H1 (cell line): ENCODE data around the gene RAB3C. TPM values are rescaled to one million over a fixed set of nuclear protein-coding genes. Genes with fewer than 3 reads are reported as not detected.

Experiments used
- CTCF ChIA-PET: fragments of 300-600 bp; sonication (Branson Sonifier 250); formaldehyde crosslinking; loops from one replicate; lab custom pipeline; 2021; ENCODE audit not compliant: partially characterized antibody; lab: Charles Lee
- POLR2A ChIA-PET: fragments of 300-600 bp; sonication (Branson Sonifier 250); formaldehyde crosslinking; loops from one replicate; lab custom pipeline; 2021; ENCODE audit warnings: inconsistent platforms; ENCODE audit not compliant: partially characterized antibody; lab: Charles Lee
- DNase-seq, 2 experiments: peaks; one replicate each; pipeline versions ENCODE4 v3.0.0 to v3.0.0-alpha.2; 2010 to 2022; ENCODE audit warnings: low spot score in 2 of 2, low read depth in 1 of 2, mixed read lengths in 1 of 2
- FAIRE-seq: peaks from 2 replicates; lab custom pipeline; 2011; peaks lifted over from hg19 to GRCh38; lab: Jason Lieb, UNC
- H2AFZ ChIP-seq: 2 replicates; pipeline ENCODE4 v1.8.1; 2012; ENCODE audit warnings: low read length, inconsistent platforms
- H2AK5ac ChIP-seq: 2 replicates; pipeline ENCODE4 v1.6.1; 2013; ENCODE audit warnings: low read depth, low read length
- H2BK120ac ChIP-seq: replicated peaks from 2 replicates; pipeline ENCODE3; 2013; ENCODE audit warnings: low read depth, low read length, inconsistent platforms
- H2BK12ac ChIP-seq: 2 replicates; pipeline ENCODE4 v1.6.1; 2013; ENCODE audit warnings: low read depth, low read length
- H2BK15ac ChIP-seq: 2 replicates; pipeline ENCODE4 v1.6.1; 2013; ENCODE audit warnings: low read length
- H2BK20ac ChIP-seq: 2 replicates; pipeline ENCODE4 v1.6.1; 2013; ENCODE audit warnings: low read length
- H2BK5ac ChIP-seq: 2 replicates; pipeline ENCODE4 v1.6.1; 2013; ENCODE audit warnings: low read depth, low read length
- H3K14ac ChIP-seq: 2 replicates; pipeline ENCODE4 v1.6.1; 2013; ENCODE audit warnings: inconsistent platforms; ENCODE audit not compliant: insufficient read length
- H3K18ac ChIP-seq: 2 replicates; pipeline ENCODE4 v1.6.1; 2013; ENCODE audit warnings: low read length; ENCODE audit errors: extremely low read depth
- H3K23ac ChIP-seq: 2 replicates; pipeline ENCODE4 v1.6.1; 2013; ENCODE audit warnings: inconsistent platforms; ENCODE audit not compliant: insufficient read length
- H3K23me2 ChIP-seq: 2 replicates; pipeline ENCODE4 v1.6.1; 2013; ENCODE audit warnings: low read depth, low read length
- H3K27ac ChIP-seq: 2 replicates; pipeline ENCODE4 v1.6.1; 2011; ENCODE audit warnings: low read depth, low read length, inconsistent platforms
- H3K27me3 ChIP-seq, 4 experiments: replicated peaks in 1 of 4; 1 replicate in 1 of 4; 2 replicates in 3 of 4; pipeline versions ENCODE4 v1.6.1 to v1.8.1; 2011 to 2013; ENCODE audit warnings: low read length in 3 of 4, mild to moderate bottlenecking in 3 of 4, inconsistent platforms in 2 of 4, mixed read lengths in 2 of 4, moderate library complexity in 1 of 4; ENCODE audit not compliant: control insufficient read depth in 3 of 4, insufficient read depth in 3 of 4; ENCODE audit errors: extremely low read depth in 1 of 4
- H3K36me3 ChIP-seq, 4 experiments: 2 replicates each; pipeline versions ENCODE4 v1.6.1 to v1.8.1; 2011 to 2013; ENCODE audit warnings: mild to moderate bottlenecking in 4 of 4, low read length in 3 of 4, moderate library complexity in 2 of 4, control low read depth in 1 of 4, inconsistent platforms in 1 of 4; ENCODE audit not compliant: insufficient read depth in 4 of 4, control insufficient read depth in 2 of 4
- H3K4ac ChIP-seq: replicated peaks from 2 replicates; pipeline ENCODE3; 2013; ENCODE audit warnings: low read length, low read depth, mixed read lengths, inconsistent platforms; ENCODE audit not compliant: insufficient read length
- H3K4me1 ChIP-seq, 4 experiments: replicated peaks in 1 of 4; 1 replicate in 1 of 4; 2 replicates in 3 of 4; pipeline versions ENCODE4 v1.6.1 to v1.8.1; 2011 to 2013; ENCODE audit warnings: low read length in 3 of 4, inconsistent platforms in 2 of 4, mixed read lengths in 1 of 4; ENCODE audit not compliant: insufficient read depth in 4 of 4, control insufficient read depth in 3 of 4
- H3K4me2 ChIP-seq, 2 experiments: 2 replicates each; pipeline versions ENCODE4 v1.6.1 to v1.8.1; 2011 to 2013; ENCODE audit warnings: low read depth in 2 of 2, low read length in 2 of 2, control low read depth in 1 of 2, inconsistent platforms in 1 of 2, mild to moderate bottlenecking in 1 of 2; ENCODE audit not compliant: insufficient read depth in 1 of 2
- H3K4me3 ChIP-seq, 4 experiments: fragments of 200-600, 300-600 bp in 1 of 4; sonication (generic), shearing (Covaris generic), sonication (Bioruptor Twin) in 1 of 4; 2 replicates each; pipeline versions ENCODE4 v1.5.1 to v1.8.1; 2011 to 2016; ENCODE audit warnings: low read length in 4 of 4, low read depth in 3 of 4, control low read depth in 2 of 4, inconsistent platforms in 2 of 4, mild to moderate bottlenecking in 2 of 4, mixed read lengths in 1 of 4, moderate library complexity in 1 of 4; ENCODE audit not compliant: insufficient read depth in 2 of 4; ENCODE audit errors: extremely low read depth in 1 of 4
- H3K56ac ChIP-seq: replicated peaks from 2 replicates; pipeline ENCODE3; 2013; ENCODE audit warnings: low read depth, mild to moderate bottlenecking, mixed read lengths, low read length, inconsistent platforms; ENCODE audit not compliant: insufficient read length
- H3K79me1 ChIP-seq: 2 replicates; pipeline ENCODE4 v1.6.1; 2013; ENCODE audit warnings: low read depth, low read length, control low read depth
- H3K79me2 ChIP-seq, 2 experiments: 2 replicates each; pipeline versions ENCODE4 v1.6.1 to v1.8.1; 2012 to 2013; ENCODE audit warnings: low read length in 2 of 2, mild to moderate bottlenecking in 2 of 2, inconsistent platforms in 1 of 2; ENCODE audit not compliant: insufficient read depth in 2 of 2, control insufficient read depth in 1 of 2
- H3K9ac ChIP-seq, 4 experiments: replicated peaks in 1 of 4; 1 replicate in 1 of 4; 2 replicates in 3 of 4; pipeline versions ENCODE4 v1.6.1 to v1.8.1; 2011 to 2013; ENCODE audit warnings: low read depth in 3 of 4, low read length in 3 of 4, control low read depth in 2 of 4, mild to moderate bottlenecking in 2 of 4, moderate library complexity in 2 of 4, inconsistent platforms in 1 of 4; ENCODE audit errors: extremely low read depth in 1 of 4
- H3K9me3 ChIP-seq, 2 experiments: 2 replicates each; pipeline versions ENCODE4 v1.6.1 to v1.8.1; 2012 to 2013; ENCODE audit warnings: mild to moderate bottlenecking in 2 of 2, moderate library complexity in 2 of 2, control low read depth in 1 of 2, inconsistent platforms in 1 of 2, low read depth in 1 of 2, low read length in 1 of 2, mixed read lengths in 1 of 2; ENCODE audit not compliant: insufficient read depth in 2 of 2
- H4K20me1 ChIP-seq, 2 experiments: replicated peaks in 1 of 2; 2 replicates each; pipeline versions ENCODE3 to v1.8.1; 2011 to 2013; ENCODE audit warnings: inconsistent platforms in 2 of 2, low read length in 2 of 2, mild to moderate bottlenecking in 1 of 2; ENCODE audit not compliant: insufficient read depth in 2 of 2, control insufficient read depth in 1 of 2
- H4K5ac ChIP-seq: 2 replicates; pipeline ENCODE4 v1.6.1; 2013; ENCODE audit warnings: low read length, low read depth, mixed read lengths, inconsistent platforms; ENCODE audit not compliant: insufficient read length
- H4K8ac ChIP-seq: 2 replicates; pipeline ENCODE4 v1.8.0; 2013; ENCODE audit warnings: mild to moderate bottlenecking, moderate library complexity, low read length, inconsistent platforms; ENCODE audit not compliant: insufficient read depth; ENCODE audit errors: extremely low read depth
- H4K91ac ChIP-seq: replicated peaks from 2 replicates; pipeline ENCODE3; 2013; ENCODE audit warnings: low read length, mixed read lengths, inconsistent platforms; ENCODE audit not compliant: insufficient read length
- CBX8 ChIP-seq: fragments of 300-800, 300-1000 bp; sonication (generic); IDR thresholded peaks from 2 replicates; pipeline ENCODE4 v1.7.1; 2016; ENCODE audit warnings: low read depth, low read length, borderline replicate concordance
- KDM5A ChIP-seq: fragments of 200-600 bp; IDR thresholded peaks from 2 replicates; pipeline ENCODE4 v1.7.1; 2012; ENCODE audit warnings: mild to moderate bottlenecking, low read length, inconsistent platforms, mixed read lengths
- WGBS, 2 experiments: shearing (Covaris generic) in 1 of 2; methylation state at CpG; one replicate each; pipeline versions ENCODE4 v1.1.6 to v1.1.7; 2013 to 2015; ENCODE audit warnings: low lambda C conversion rate in 2 of 2, mixed read lengths in 2 of 2, inconsistent platforms in 1 of 2, low coverage in 1 of 2, missing lambda C conversion rate in 1 of 2; ENCODE audit not compliant: insufficient replicate concordance in 2 of 2, insufficient coverage in 1 of 2, insufficient read length in 1 of 2; ENCODE audit errors: extremely low coverage in 1 of 2, missing lambda C conversion rate in 1 of 2; 5-methylcytosine and 5-hydroxymethylcytosine counted together
- polyA plus RNA-seq, 7 experiments: library from polyadenylated mRNA; depleted of rRNA in 3 of 7; stranded (reverse) in 5 of 7; unstranded in 2 of 7; fragments of >200 nt in 5 of 7; fragments of 200-250 nt in 2 of 7; gene quantifications; 1 replicate in 5 of 7; 2 replicates in 1 of 7; 4 replicates in 1 of 7; pipeline versions ENCODE4 v1.2.1 to v1.2.3, GENCODE V29; 2011 to 2013; ENCODE audit warnings: missing spikeins in 2 of 7, mixed read lengths in 2 of 7
- total RNA-seq: library from RNA; stranded (reverse); fragmentation: NEBNext Ultra II Directional; extraction: Animal tissue kit (Norgen Biotek cat#: 25700); gene quantifications from 2 replicates; pipeline ENCODE4 v1.2.1, GENCODE V29; 2021
- TF ChIP-seq, protein P1 (sequence below), 3 experiments: IDR thresholded peaks; 1 replicate in 2 of 3; 2 replicates in 1 of 3; pipeline versions ENCODE4 v1.5.1 to v1.6.1; 2011; ENCODE audit warnings: low read length in 3 of 3, mild to moderate bottlenecking in 3 of 3, inconsistent platforms in 2 of 3, low read depth in 1 of 3, moderate library complexity in 1 of 3; ENCODE audit not compliant: insufficient read depth in 1 of 3; ENCODE audit errors: control extremely low read depth in 1 of 3

The RAB3C gene
- total and polyA plus RNA-seq, 2 of the 8 experiments (the other 6 are each of a cell fraction or from before 2014, with no cell fraction given), result 14.7 to 18.3 TPM

GRCh38 chr5:58890265-58890664 lies 307.4 kb downstream of the RAB3C start:
- Histone ChIP-seq H4K20me1 (no peaks in the 10 kb centered on the region), H3K14ac (no peak overlapping the region), H3K4me1 (no peaks in the 10 kb centered on the region; a peak in 1 of 7 replicates), H3K23me2 (no peaks in the 10 kb centered on the region), H4K5ac (no peak overlapping the region), H3K56ac (no peak overlapping the region), H3K79me2 (no peaks in the 10 kb centered on the region), H2BK120ac (no peak overlapping the region), H2BK12ac (no peak overlapping the region), H2AFZ (peak overlapping the region; percentile 54; the same call in 1 of the 2 replicates), H2BK5ac (no peak overlapping the region), H3K27me3 (no peaks in the 10 kb centered on the region), H3K36me3 (no peaks in the 10 kb centered on the region), H4K91ac (no peak overlapping the region), H3K4me2 (no peak overlapping the region), H2AK5ac (no peak overlapping the region), H2BK15ac (no peak overlapping the region), H3K27ac (no peak overlapping the region), H3K79me1 (no peaks in the 10 kb centered on the region), H3K9ac (no peak overlapping the region), H4K8ac (no peak overlapping the region; the same call in 1 of the 2 replicates), H3K23ac (no peak overlapping the region), H3K18ac (no peak overlapping the region), H2BK20ac (no peak overlapping the region), H3K4me3 (no peak overlapping the region), H3K9me3 (no peaks in the 10 kb centered on the region), H3K4ac (no peak overlapping the region)
- TF ChIP-seq KDM5A (no peak), CBX8 (no peak)
- TF ChIP-seq, protein P1, sequence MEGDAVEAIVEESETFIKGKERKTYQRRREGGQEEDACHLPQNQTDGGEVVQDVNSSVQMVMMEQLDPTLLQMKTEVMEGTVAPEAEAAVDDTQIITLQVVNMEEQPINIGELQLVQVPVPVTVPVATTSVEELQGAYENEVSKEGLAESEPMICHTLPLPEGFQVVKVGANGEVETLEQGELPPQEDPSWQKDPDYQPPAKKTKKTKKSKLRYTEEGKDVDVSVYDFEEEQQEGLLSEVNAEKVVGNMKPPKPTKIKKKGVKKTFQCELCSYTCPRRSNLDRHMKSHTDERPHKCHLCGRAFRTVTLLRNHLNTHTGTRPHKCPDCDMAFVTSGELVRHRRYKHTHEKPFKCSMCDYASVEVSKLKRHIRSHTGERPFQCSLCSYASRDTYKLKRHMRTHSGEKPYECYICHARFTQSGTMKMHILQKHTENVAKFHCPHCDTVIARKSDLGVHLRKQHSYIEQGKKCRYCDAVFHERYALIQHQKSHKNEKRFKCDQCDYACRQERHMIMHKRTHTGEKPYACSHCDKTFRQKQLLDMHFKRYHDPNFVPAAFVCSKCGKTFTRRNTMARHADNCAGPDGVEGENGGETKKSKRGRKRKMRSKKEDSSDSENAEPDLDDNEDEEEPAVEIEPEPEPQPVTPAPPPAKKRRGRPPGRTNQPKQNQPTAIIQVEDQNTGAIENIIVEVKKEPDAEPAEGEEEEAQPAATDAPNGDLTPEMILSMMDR (IDR thresholded peaks at IDR 0.05; ENCODE audit: control extremely low read depth in 1 of 3, insufficient read depth in 1 of 3, low read depth in 1 of 3, low read length in 3 of 3), result no peak
- DNase-seq, result no peak
- FAIRE-seq, result no peak
- CTCF ChIA-PET, result interaction anchor here (1.0 to 10.0 kb wide), 6 partner anchors 11 to 284 kb away, joined by 3 to 206 read pairs (median 7); no protein-coding TSS in a partner anchor
- 96% methylated on average over 11 of the region's 12 CpGs; no CpG with 5 or more reads in 1 of the 2 experiments for WGBS, 2 experiments
- POLR2A ChIA-PET, result no interaction called here
